ENCODE data around the gene CHRM5. TPM values are rescaled to one million over a fixed set of nuclear protein-coding genes. Genes with fewer than 3 reads are reported as not detected.

Gene CHRM5
- total RNA-seq, 1 experiment from 2014 or later: not detected

- no peaks in the 10 kb centered on the region for H3K27me3 ChIP-seq (ENCODE audit: insufficient read depth, low read length)
- no peaks in the 10 kb centered on the region for H3K9me2 ChIP-seq (ENCODE audit: insufficient read depth)
- BruUV-seq (replicated peaks): no TSS peak
- ChIA-PET CTCF (no interaction called here), POLR2A (no interaction called here), RAD21 (ENCODE audit: low non-redundant PET in 1 of 2, low total read pairs in 2 of 2, uncharacterized antibody in 2 of 2, unreplicated experiment in 2 of 2) (no interaction called here)
- H3K9ac ChIP-seq (ENCODE audit: low read length): no peak overlapping the region
- intact Hi-C loops (cut with micrococcal nuclease): no loop called here
- ATAC-seq (no peak), DNase-seq (ENCODE audit: low read depth, low spot score) (no peak)
- no peaks in the 10 kb centered on the region for H3K36me3 ChIP-seq (ENCODE audit: control insufficient read depth in 1 of 2, insufficient read depth in 2 of 2, low read length in 2 of 2)
- no peaks in the 10 kb centered on the region for H4K20me1 ChIP-seq (ENCODE audit: insufficient read depth)
- H3K79me2 ChIP-seq (ENCODE audit: insufficient read depth, low read length): no peaks in the 10 kb centered on the region
- H3K4me2 ChIP-seq (ENCODE audit: low read length): no peak overlapping the region
- no peaks in the 10 kb centered on the region for H3K9me3 ChIP-seq (ENCODE audit: control insufficient read depth in 1 of 2, insufficient read depth in 1 of 2, low read depth in 1 of 2, low read length in 2 of 2)
- no peaks in the 10 kb centered on the region for H3K4me1 ChIP-seq (ENCODE audit: control insufficient read depth in 1 of 2, insufficient read depth in 2 of 2, low read length in 2 of 2)
- H3K27ac ChIP-seq (ENCODE audit: low read depth, low read length): no peak overlapping the region
- no peak overlapping the region for H2AFZ ChIP-seq (ENCODE audit: low read depth, low read length, poor library complexity, severe bottlenecking)
- TF ChIP-seq JUND (IDR thresholded peaks at IDR 0.05): no peak
- no peak for TF ChIP-seq POLR2A (IDR thresholded peaks at IDR 0.05; ENCODE audit: borderline replicate concordance, extremely low read depth, insufficient read depth, insufficient read length)
- TF ChIP-seq ELF1 (IDR thresholded peaks at IDR 0.05; ENCODE audit: borderline replicate concordance, low read depth): no peak
- no peak for TF ChIP-seq SRF (IDR thresholded peaks at IDR 0.05; ENCODE audit: low read depth)
- TF ChIP-seq CEBPB (IDR thresholded peaks at IDR 0.05; ENCODE audit: low read depth): no peak
- TF ChIP-seq TCF7L2 (IDR thresholded peaks at IDR 0.05; ENCODE audit: borderline replicate concordance, extremely low read depth, insufficient read depth, insufficient read length): no peak
- TF ChIP-seq ZNF274 (IDR thresholded peaks at IDR 0.05; ENCODE audit: low read depth, low read length): no peak
- no peak for TF ChIP-seq RAD21 (IDR thresholded peaks at IDR 0.05; ENCODE audit: low read depth)
- no peak for TF ChIP-seq FOSL1 (IDR thresholded peaks at IDR 0.05; ENCODE audit: low read depth)
- TF ChIP-seq POLR2AphosphoS5 (IDR thresholded peaks at IDR 0.05; ENCODE audit: low read depth, low read length): no peak
- no peak for TF ChIP-seq ZBTB33 (IDR thresholded peaks at IDR 0.05; ENCODE audit: extremely low read depth, insufficient replicate concordance, low read length)
- no peak for TF ChIP-seq CBX3 (IDR thresholded peaks at IDR 0.05; ENCODE audit: low read depth)
- no peak for TF ChIP-seq EZH2 (IDR thresholded peaks at IDR 0.05)
- TF ChIP-seq EGR1 (IDR thresholded peaks at IDR 0.05; ENCODE audit: low read depth): no peak
- TF ChIP-seq SIN3A (IDR thresholded peaks at IDR 0.05; ENCODE audit: low read depth): no peak
- no peak for TF ChIP-seq YY1 (IDR thresholded peaks at IDR 0.05; ENCODE audit: extremely low read depth, insufficient replicate concordance, low read depth, low read length)
- TF ChIP-seq EZH2phosphoT487 (IDR thresholded peaks at IDR 0.05; ENCODE audit: borderline replicate concordance): no peak
- no peak for TF ChIP-seq SP1 (IDR thresholded peaks at IDR 0.05; ENCODE audit: low read depth)
- H3K4me3 ChIP-seq (replicated peaks in 1 of 2; ENCODE audit: low read depth in 1 of 2, low read length in 2 of 2): no peak overlapping the region
These were observed 78.3 kb downstream of the CHRM5 start for GRCh38 chr15:34046471-34047145.
